GM12801 (cell line): ENCODE results near the gene CEP70.

Experiments used
- CTCF ChIP-seq: IDR thresholded peaks from one replicate; pipeline ENCODE4 v1.5.1; 2011; ENCODE audit warnings: control low read depth; ENCODE audit not compliant: insufficient read length; ENCODE audit errors: extremely low read depth

The CEP70 gene

GRCh38 chr3:138467931-138468330 lies 126.1 kb downstream of the CEP70 start:
- no peak for TF ChIP-seq CTCF

GRCh38 chr3:138465925-138466324 lies 128.1 kb downstream of the CEP70 start:
- no peak for TF ChIP-seq CTCF

GRCh38 chr3:138465451-138465850 lies 128.6 kb downstream of the CEP70 start:
- no peak for TF ChIP-seq CTCF

- TF ChIP-seq CTCF, result no peak
Observed at GRCh38 chr3:138464491-138464860, 129.6 kb downstream of the CEP70 start.

GRCh38 chr3:138463724-138464490 lies 130.2 kb downstream of the CEP70 start:
- no peak for TF ChIP-seq CTCF

GRCh38 chr3:138461896-138462295 lies 132.2 kb downstream of the CEP70 start:
- no peak for TF ChIP-seq CTCF

GRCh38 chr3:138461246-138461645 lies 132.8 kb downstream of the CEP70 start:
- TF ChIP-seq CTCF, result no peak
